ENCODE results near the gene PKN1.
A peak's percentile ranks its signal among the peaks of the same experiment; 100 is the strongest.
"Not testable (repeated sequence)": the region's sequence is repeated elsewhere in the genome, so short reads cannot be mapped to it uniquely, and the experiment has no call there.

Gene PKN1

GRCh38 chr19:14497228-14497921 is 64.3 kb downstream of the PKN1 start:
- no peaks in the 10 kb centered on the region for H3K36me3 ChIP-seq (ENCODE audit: control insufficient read depth in 1 of 2, insufficient read depth in 2 of 2, low read length in 2 of 2)
- H3K9ac ChIP-seq (ENCODE audit: low read depth in 1 of 2, low read length in 2 of 2): peak overlapping the region; percentile 48 to 57
- H3K9me3 ChIP-seq (ENCODE audit: control insufficient read depth in 1 of 2, low read length in 2 of 2): no peaks in the 10 kb centered on the region
- H3K27me3 ChIP-seq (ENCODE audit: control insufficient read depth in 1 of 2, insufficient read depth in 2 of 2, low read length in 2 of 2): no peaks in the 10 kb centered on the region
- peak overlapping the region; percentile 32 to 61 for H3K4me3 ChIP-seq (ENCODE audit: low read depth in 1 of 2, low read length in 2 of 2)
- peaks cover 26 to 28% of the 10 kb centered on the region in 2 donors for H3K4me1 ChIP-seq (ENCODE audit: control insufficient read depth in 1 of 2, insufficient read depth in 2 of 2, low read length in 2 of 2)
- peak overlapping the region; percentile 67 for H3K27ac ChIP-seq (ENCODE audit: low read depth, low read length)

- Histone ChIP-seq H3K27ac (ENCODE audit: low read depth, low read length) (no peak overlapping the region), H3K9ac (ENCODE audit: low read depth in 1 of 2, low read length in 2 of 2) (no peak overlapping the region), H3K4me1 (ENCODE audit: control insufficient read depth in 1 of 2, insufficient read depth in 2 of 2, low read length in 2 of 2) (peaks cover 6 to 9% of the 10 kb centered on the region in 2 donors), H3K36me3 (ENCODE audit: control insufficient read depth in 1 of 2, insufficient read depth in 2 of 2, low read length in 2 of 2) (no peaks in the 10 kb centered on the region), H3K9me3 (ENCODE audit: control insufficient read depth in 1 of 2, low read length in 2 of 2) (no peaks in the 10 kb centered on the region), H3K4me3 (ENCODE audit: low read depth in 1 of 2, low read length in 2 of 2) (no peak overlapping the region), H3K27me3 (ENCODE audit: control insufficient read depth in 1 of 2, insufficient read depth in 2 of 2, low read length in 2 of 2) (no peaks in the 10 kb centered on the region)
These were observed 69.4 kb downstream of the PKN1 start for GRCh38 chr19:14502334-14503092.

GRCh38 chr19:14503285-14503684 is 70.2 kb downstream of the PKN1 start:
- Histone ChIP-seq H3K27ac (ENCODE audit: low read depth, low read length) (no peak overlapping the region), H3K9ac (ENCODE audit: low read depth in 1 of 2, low read length in 2 of 2) (no peak overlapping the region), H3K4me3 (ENCODE audit: low read depth in 1 of 2, low read length in 2 of 2) (no peak overlapping the region), H3K4me1 (ENCODE audit: control insufficient read depth in 1 of 2, insufficient read depth in 2 of 2, low read length in 2 of 2) (peaks cover 4 to 7% of the 10 kb centered on the region in 2 donors), H3K36me3 (ENCODE audit: control insufficient read depth in 1 of 2, insufficient read depth in 2 of 2, low read length in 2 of 2) (no peaks in the 10 kb centered on the region), H3K27me3 (ENCODE audit: control insufficient read depth in 1 of 2, insufficient read depth in 2 of 2, low read length in 2 of 2) (no peaks in the 10 kb centered on the region), H3K9me3 (ENCODE audit: control insufficient read depth in 1 of 2, low read length in 2 of 2) (no peaks in the 10 kb centered on the region)

- H3K27ac ChIP-seq (ENCODE audit: low read depth, low read length); H3K9me3 ChIP-seq (ENCODE audit: control insufficient read depth in 1 of 2, low read length in 2 of 2): not testable (repeated sequence)
These were observed 71.5 kb downstream of the PKN1 start for GRCh38 chr19:14504575-14504974.

GRCh38 chr19:14505488-14506239 is 72.6 kb downstream of the PKN1 start:
- Histone ChIP-seq H3K9me3 (ENCODE audit: control insufficient read depth in 1 of 2, low read length in 2 of 2) (no peaks in the 10 kb centered on the region), H3K4me3 (ENCODE audit: low read depth in 1 of 2, low read length in 2 of 2) (no peak overlapping the region), H3K9ac (ENCODE audit: low read depth in 1 of 2, low read length in 2 of 2) (peak overlapping the region in 1 of 2 donors; percentile 18), H3K27me3 (ENCODE audit: control insufficient read depth in 1 of 2, insufficient read depth in 2 of 2, low read length in 2 of 2) (no peaks in the 10 kb centered on the region), H3K27ac (ENCODE audit: low read depth, low read length) (no peak overlapping the region), H3K36me3 (ENCODE audit: control insufficient read depth in 1 of 2, insufficient read depth in 2 of 2, low read length in 2 of 2) (no peaks in the 10 kb centered on the region), H3K4me1 (ENCODE audit: control insufficient read depth in 1 of 2, insufficient read depth in 2 of 2, low read length in 2 of 2) (peaks cover 4 to 11% of the 10 kb centered on the region in 2 donors)

More at GRCh38 chr19:14504575-14504974, 71.5 kb downstream of the PKN1 start:
- H3K9ac ChIP-seq (ENCODE audit: low read depth in 1 of 2, low read length in 2 of 2); H3K27me3 ChIP-seq (ENCODE audit: control insufficient read depth in 1 of 2, insufficient read depth in 2 of 2, low read length in 2 of 2); H3K36me3 ChIP-seq (ENCODE audit: control insufficient read depth in 1 of 2, insufficient read depth in 2 of 2, low read length in 2 of 2); H3K4me1 ChIP-seq (ENCODE audit: control insufficient read depth in 1 of 2, insufficient read depth in 2 of 2, low read length in 2 of 2); H3K4me3 ChIP-seq (ENCODE audit: low read depth in 1 of 2, low read length in 2 of 2): not testable (repeated sequence)

GRCh38 chr19:14507704-14508542 is 74.8 kb downstream of the PKN1 start:
- Histone ChIP-seq H3K27ac (ENCODE audit: low read depth, low read length) (no peak overlapping the region), H3K4me1 (ENCODE audit: control insufficient read depth in 1 of 2, insufficient read depth in 2 of 2, low read length in 2 of 2) (peaks cover 4 to 11% of the 10 kb centered on the region in 2 donors), H3K9ac (ENCODE audit: low read depth in 1 of 2, low read length in 2 of 2) (no peak overlapping the region)

GRCh38 chr19:14510311-14511228 is 77.5 kb downstream of the PKN1 start:
- Histone ChIP-seq H3K4me1 (ENCODE audit: control insufficient read depth in 1 of 2, insufficient read depth in 2 of 2, low read length in 2 of 2) (peaks cover 15 to 16% of the 10 kb centered on the region in 2 donors), H3K9ac (ENCODE audit: low read depth in 1 of 2, low read length in 2 of 2) (no peak overlapping the region), H3K36me3 (ENCODE audit: control insufficient read depth in 1 of 2, insufficient read depth in 2 of 2, low read length in 2 of 2) (peaks cover 6 to 26% of the 10 kb centered on the region in 2 donors), H3K27me3 (ENCODE audit: control insufficient read depth in 1 of 2, insufficient read depth in 2 of 2, low read length in 2 of 2) (no peaks in the 10 kb centered on the region), H3K9me3 (ENCODE audit: control insufficient read depth in 1 of 2, low read length in 2 of 2) (no peaks in the 10 kb centered on the region), H3K4me3 (ENCODE audit: low read depth in 1 of 2, low read length in 2 of 2) (no peak overlapping the region), H3K27ac (ENCODE audit: low read depth, low read length) (no peak overlapping the region)

More at GRCh38 chr19:14507704-14508542, 74.8 kb downstream of the PKN1 start:
- H3K27me3 ChIP-seq (ENCODE audit: control insufficient read depth in 1 of 2, insufficient read depth in 2 of 2, low read length in 2 of 2): no peaks in the 10 kb centered on the region
- H3K4me3 ChIP-seq (ENCODE audit: low read depth in 1 of 2, low read length in 2 of 2): no peak overlapping the region
- H3K36me3 ChIP-seq (ENCODE audit: control insufficient read depth in 1 of 2, insufficient read depth in 2 of 2, low read length in 2 of 2): no peaks in the 10 kb centered on the region
- no peaks in the 10 kb centered on the region for H3K9me3 ChIP-seq (ENCODE audit: control insufficient read depth in 1 of 2, low read length in 2 of 2)

- H3K4me1 ChIP-seq (ENCODE audit: control insufficient read depth in 1 of 2, insufficient read depth in 2 of 2, low read length in 2 of 2): peaks cover 19% of the 10 kb centered on the region in 2 donors
These were observed 78.1 kb downstream of the PKN1 start for GRCh38 chr19:14511229-14511593.

More at GRCh38 chr19:14511229-14511593, 78.1 kb downstream of the PKN1 start:
- Histone ChIP-seq H3K4me3 (ENCODE audit: low read depth in 1 of 2, low read length in 2 of 2) (no peak overlapping the region), H3K27ac (ENCODE audit: low read depth, low read length) (no peak overlapping the region), H3K27me3 (ENCODE audit: control insufficient read depth in 1 of 2, insufficient read depth in 2 of 2, low read length in 2 of 2) (no peaks in the 10 kb centered on the region), H3K9ac (ENCODE audit: low read depth in 1 of 2, low read length in 2 of 2) (no peak overlapping the region), H3K36me3 (ENCODE audit: control insufficient read depth in 1 of 2, insufficient read depth in 2 of 2, low read length in 2 of 2) (peaks cover 6 to 33% of the 10 kb centered on the region in 2 donors), H3K9me3 (ENCODE audit: control insufficient read depth in 1 of 2, low read length in 2 of 2) (no peaks in the 10 kb centered on the region)
